ENCODE measurements around the gene TACR1.

DNA sequence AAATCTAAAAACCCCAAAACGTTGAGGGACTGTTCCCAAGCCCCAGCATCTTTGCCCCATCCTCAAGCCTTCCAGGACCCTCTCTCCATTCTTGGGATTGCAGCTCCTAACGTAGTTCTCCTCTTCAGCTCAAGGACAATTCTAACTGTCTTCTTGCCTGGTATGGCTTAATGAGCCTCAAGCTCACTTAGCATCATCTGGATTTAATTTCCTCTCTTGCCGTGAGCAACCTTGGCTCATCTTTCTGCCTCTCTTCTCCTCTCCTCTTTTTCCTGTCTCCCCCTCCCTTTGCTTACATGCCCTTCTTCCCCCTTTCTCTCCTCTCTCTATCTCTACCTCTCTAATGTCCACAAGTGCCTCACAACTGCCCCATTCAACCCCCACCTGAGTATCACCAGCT lies 44.2 kb downstream of the TACR1 start:
- TF ChIP-seq EZH2 (IDR thresholded peaks at IDR 0.05; ENCODE audit: low read depth): no peak
- TF ChIP-seq, protein P1, sequence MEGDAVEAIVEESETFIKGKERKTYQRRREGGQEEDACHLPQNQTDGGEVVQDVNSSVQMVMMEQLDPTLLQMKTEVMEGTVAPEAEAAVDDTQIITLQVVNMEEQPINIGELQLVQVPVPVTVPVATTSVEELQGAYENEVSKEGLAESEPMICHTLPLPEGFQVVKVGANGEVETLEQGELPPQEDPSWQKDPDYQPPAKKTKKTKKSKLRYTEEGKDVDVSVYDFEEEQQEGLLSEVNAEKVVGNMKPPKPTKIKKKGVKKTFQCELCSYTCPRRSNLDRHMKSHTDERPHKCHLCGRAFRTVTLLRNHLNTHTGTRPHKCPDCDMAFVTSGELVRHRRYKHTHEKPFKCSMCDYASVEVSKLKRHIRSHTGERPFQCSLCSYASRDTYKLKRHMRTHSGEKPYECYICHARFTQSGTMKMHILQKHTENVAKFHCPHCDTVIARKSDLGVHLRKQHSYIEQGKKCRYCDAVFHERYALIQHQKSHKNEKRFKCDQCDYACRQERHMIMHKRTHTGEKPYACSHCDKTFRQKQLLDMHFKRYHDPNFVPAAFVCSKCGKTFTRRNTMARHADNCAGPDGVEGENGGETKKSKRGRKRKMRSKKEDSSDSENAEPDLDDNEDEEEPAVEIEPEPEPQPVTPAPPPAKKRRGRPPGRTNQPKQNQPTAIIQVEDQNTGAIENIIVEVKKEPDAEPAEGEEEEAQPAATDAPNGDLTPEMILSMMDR (conservative IDR thresholded peaks at IDR 0.05): no peak
